GM19455 (cell line): ENCODE data around the gene ARHGAP40.

ENCODE experiments used
- ATAC-seq: cut with Tn5 transposase; IDR thresholded peaks from one replicate; pipeline ENCODE4 v1.9.1; 2021; ENCODE audit not compliant: unreplicated experiment

The ARHGAP40 gene

GRCh38 chr20:38673725-38674091, 72.1 kb downstream of the ARHGAP40 start:
- ATAC-seq, result no peak

GRCh38 chr20:38674092-38674764, 72.6 kb downstream of the ARHGAP40 start:
- no peak for ATAC-seq

GRCh38 chr20:38674765-38675133, 73.1 kb downstream of the ARHGAP40 start:
- ATAC-seq, result no peak

GRCh38 chr20:38676576-38676975, 75.0 kb downstream of the ARHGAP40 start:
- ATAC-seq, result no peak

- no peak for ATAC-seq
Observed at GRCh38 chr20:38680500-38681306, 79.1 kb downstream of the ARHGAP40 start.

GRCh38 chr20:38685271-38685670, 83.7 kb downstream of the ARHGAP40 start:
- no peak for ATAC-seq

GRCh38 chr20:38685853-38686473, 84.4 kb downstream of the ARHGAP40 start:
- ATAC-seq, result no peak

GRCh38 chr20:38692436-38693411, 91.1 kb downstream of the ARHGAP40 start:
- ATAC-seq, result no peak

GRCh38 chr20:38697306-38697705, 95.7 kb downstream of the ARHGAP40 start:
- no peak for ATAC-seq

- no peak for ATAC-seq
Observed at GRCh38 chr20:38698541-38698940, 96.9 kb downstream of the ARHGAP40 start.

GRCh38 chr20:38700141-38700540, 98.5 kb downstream of the ARHGAP40 start:
- ATAC-seq, result no peak
